ENCODE results near the gene COBL.

The COBL gene

DNA sequence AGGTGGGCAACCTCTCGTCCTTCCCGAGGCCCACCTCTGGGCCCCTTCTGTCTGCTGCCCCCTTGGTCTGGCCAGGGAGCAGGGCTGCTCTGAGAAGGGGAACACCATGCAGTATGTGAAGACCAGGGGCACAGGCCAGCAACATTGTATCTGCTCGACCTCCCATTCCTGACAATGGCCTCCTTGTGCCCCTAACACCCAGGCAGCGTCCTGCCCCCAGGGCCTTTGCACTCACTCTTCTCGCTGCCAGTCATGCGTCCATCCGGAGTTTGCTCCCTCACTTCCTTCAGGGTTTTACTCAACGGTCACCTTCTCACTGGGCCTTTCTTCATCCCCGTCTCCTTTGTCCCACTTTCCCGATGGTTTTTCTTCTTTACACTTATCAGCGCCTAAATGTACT, 301.0 kb downstream of the COBL start:
- H3K27ac ChIP-seq: no peak overlapping the region
- TF ChIP-seq, protein P1, sequence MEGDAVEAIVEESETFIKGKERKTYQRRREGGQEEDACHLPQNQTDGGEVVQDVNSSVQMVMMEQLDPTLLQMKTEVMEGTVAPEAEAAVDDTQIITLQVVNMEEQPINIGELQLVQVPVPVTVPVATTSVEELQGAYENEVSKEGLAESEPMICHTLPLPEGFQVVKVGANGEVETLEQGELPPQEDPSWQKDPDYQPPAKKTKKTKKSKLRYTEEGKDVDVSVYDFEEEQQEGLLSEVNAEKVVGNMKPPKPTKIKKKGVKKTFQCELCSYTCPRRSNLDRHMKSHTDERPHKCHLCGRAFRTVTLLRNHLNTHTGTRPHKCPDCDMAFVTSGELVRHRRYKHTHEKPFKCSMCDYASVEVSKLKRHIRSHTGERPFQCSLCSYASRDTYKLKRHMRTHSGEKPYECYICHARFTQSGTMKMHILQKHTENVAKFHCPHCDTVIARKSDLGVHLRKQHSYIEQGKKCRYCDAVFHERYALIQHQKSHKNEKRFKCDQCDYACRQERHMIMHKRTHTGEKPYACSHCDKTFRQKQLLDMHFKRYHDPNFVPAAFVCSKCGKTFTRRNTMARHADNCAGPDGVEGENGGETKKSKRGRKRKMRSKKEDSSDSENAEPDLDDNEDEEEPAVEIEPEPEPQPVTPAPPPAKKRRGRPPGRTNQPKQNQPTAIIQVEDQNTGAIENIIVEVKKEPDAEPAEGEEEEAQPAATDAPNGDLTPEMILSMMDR (conservative IDR thresholded peaks at IDR 0.05): no peak

DNA sequence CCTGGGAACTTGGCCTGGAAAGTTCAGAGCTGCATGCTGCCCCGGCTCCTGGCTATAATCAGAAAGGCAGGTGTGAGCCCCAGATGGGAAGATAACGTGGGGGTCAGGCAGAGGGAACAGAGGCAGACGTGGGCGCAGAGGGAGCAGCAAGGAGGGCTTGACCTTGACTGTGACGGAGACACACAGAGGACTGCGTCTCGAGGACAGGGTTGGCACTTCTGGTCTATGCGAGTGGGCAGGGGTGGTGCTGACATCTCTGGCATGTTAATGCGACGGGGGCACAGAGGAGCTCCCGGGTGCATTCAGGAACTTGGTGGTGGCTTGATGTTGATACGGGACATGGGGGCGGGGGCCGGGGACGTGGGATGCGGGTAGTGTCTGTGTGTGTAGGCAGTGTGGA, 301.8 kb downstream of the COBL start:
- TF ChIP-seq, protein P1 (conservative IDR thresholded peaks at IDR 0.05): no peak
- H3K27ac ChIP-seq: no peak overlapping the region

DNA sequence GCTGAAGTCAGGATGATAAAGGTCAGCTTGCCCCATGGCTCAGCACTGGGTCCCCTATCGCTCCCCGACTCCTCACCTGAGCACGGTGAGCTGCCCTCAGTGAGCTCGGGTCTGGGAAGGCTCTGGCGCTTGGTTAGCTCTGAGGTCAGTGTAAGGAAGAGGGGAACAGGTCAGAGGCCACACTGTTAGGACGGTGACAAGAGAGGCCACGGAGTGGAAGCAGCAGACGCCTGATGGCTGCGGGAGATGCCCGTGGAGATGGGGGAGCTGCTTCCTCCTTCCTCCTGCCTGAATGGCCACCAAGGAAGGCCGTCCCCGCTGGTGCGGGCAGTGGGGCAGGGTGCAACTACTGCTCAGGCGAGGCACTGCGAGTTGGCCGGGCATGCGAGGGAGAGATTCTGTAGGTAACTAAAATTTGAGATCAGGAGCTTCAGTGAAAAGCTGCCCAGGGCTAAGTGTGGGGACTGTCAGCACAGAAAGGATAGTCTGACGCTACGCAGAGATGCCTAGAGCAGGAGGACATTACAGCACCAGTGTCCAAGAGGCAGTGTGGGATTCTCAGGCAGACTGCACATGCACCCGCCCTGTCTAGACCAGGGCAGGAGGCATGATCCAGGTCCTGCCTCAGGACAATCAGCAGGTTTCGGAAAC, 302.6 kb downstream of the COBL start:
- TF ChIP-seq, protein P1 (conservative IDR thresholded peaks at IDR 0.05): no peak
- no peak overlapping the region for H3K27ac ChIP-seq

DNA sequence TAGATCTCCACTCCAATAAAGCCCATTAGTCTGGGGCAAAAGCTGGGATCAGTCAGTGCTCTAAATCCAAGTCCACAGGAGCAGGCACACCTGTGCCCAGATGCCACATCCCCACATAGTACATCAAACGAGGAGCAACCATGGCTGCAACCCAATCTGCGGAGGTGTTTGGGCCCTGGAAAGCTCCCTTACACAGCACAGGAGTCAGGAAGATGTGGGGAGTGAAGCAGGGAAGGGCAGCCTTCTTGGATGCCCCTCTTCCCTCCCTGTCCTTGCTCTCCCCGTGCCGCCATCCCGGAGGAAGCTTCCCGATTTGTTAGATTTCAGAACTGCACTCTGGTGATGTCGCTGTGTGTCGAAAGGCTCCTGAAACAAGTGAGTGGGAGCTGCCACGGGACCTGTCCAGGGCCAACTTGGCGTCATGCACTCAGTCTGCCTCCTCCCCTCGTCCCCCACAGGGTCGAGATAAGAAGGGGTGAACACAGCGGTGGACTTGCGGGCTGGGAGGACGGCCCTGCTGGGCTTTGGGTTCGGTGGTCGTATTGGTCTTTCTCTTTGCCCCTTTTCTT, 303.3 kb downstream of the COBL start:
- TF ChIP-seq, protein P1 (conservative IDR thresholded peaks at IDR 0.05): no peak
- no peak overlapping the region for H3K27ac ChIP-seq

DNA sequence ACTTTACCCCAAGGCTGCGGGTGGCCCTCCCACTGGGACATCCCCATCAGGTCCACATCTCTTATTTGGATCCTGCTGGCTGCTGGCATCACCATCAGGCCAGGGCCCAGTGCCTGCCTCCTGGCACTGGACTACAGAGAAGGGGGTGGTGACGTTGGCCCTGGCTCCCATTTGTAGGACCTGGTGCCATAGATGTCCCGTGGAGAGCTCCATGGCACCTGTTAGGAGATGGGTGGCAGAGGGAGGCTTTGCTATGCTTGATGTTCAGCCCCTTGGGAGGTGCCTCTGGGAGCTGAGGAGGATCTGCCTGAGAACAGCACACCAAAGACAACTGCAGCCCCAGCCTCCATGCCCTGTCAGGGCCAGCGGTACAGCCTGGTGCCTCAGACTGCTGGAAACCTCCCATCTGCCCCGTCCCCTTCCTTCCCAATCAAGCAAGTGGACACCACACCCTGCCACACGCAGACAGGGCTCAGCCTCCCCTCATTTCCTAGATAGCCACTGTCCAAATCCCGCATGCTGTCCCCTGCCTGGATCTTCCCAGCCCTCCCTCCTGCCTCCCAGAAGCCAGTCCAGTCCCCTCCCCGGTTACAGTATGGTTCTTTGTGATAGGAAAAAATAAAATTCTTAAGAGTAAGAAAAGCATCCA, 303.9 kb downstream of the COBL start:
- TF ChIP-seq, protein P1 (conservative IDR thresholded peaks at IDR 0.05): no peak
- H3K27ac ChIP-seq: no peak overlapping the region

DNA sequence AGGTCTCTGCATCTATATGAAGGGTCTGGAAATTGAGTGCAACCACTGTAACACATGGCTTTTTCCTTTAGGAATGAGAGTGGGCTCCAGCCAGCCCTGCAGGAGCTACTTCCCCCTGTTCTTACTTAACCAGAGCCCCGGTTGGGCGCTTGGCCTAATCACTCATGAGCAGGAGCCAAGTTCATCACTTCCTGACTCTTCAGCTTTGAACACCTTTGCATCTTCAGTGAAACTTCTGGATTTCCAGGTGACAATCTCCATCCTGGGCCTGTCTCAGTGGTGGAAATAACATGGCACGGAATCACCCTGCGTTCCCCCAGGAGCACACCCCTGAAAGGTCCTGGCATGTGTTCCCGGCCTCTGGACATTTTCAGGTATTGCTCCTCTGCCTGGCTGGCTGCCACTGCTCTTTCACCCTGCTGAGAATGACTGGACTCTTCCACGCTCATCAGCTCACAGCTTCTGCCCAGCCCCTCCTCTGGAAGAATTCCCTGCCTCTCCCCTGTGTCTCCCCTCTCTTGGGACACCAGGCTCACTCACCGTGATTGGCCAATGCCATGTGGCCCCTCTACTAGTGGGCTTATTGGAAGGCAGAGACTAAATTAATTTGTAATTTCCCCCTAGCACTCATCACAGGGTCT, 304.8 kb downstream of the COBL start:
- H3K27ac ChIP-seq: no peak overlapping the region
- TF ChIP-seq, protein P1 (conservative IDR thresholded peaks at IDR 0.05): no peak

DNA sequence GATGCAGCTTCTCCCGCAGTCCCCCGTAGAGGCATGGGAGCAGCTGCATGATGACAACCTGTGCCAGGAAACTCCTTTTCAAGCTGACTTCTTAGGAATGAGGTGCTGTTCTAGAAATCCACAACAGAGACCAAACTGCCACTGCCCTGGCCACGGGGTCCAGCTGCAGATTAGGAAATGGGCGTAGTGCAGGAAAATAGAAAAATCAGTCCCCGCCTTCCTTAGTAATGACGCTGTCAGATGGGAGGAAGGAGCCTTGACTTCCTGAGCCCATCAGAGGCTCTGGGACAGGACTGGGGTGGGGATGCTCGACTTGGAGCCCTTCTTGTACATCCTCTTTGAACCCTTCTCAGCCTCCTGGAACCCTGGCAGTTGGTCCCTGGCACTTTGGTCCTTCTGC, 306.1 kb downstream of the COBL start:
- H3K27ac ChIP-seq: no peak overlapping the region
- TF ChIP-seq, protein P1 (conservative IDR thresholded peaks at IDR 0.05): no peak

Data from VCaP (cell line).